ENCODE results near the gene IFRD2.
A peak's percentile ranks its signal among the peaks of the same experiment; 100 is the strongest.
"Not testable (repeated sequence)": the region's sequence is repeated elsewhere in the genome, so short reads cannot be mapped to it uniquely, and the experiment has no call there.

IFRD2 gene

GRCh38 chr3:50324351-50325112, 32.3 kb upstream of the IFRD2 start:
- peak; percentile 80 for DNase-seq (ENCODE audit: low spot score)

DNA sequence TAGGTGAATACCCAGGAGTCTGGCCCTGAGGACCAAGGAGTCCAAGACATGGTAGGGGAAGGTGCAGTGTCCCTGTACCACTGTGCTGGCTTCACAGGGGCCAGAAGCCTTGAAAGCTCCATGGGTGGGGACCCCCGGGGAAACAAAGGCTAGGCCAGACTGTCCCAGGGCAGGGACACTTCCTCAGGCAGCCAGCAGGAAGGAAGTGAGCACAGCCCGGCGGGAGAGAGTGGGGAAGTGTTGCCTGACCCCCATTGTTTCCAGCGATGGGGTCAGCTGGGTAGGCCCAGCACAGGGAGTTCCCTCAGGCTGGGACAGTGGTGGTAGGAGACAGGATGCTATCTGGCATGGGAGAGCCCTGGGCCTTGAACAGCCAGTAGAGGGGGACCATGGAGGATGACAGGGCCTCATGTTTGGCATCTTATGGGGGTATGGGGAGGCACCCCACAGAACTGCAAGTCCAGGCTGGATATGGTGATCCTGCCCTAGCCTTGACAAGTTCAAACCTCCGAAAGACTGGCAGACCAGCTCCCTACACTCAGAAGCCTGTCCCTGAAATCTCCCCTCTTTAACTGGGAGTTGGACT, 31.5 kb upstream of the IFRD2 start:
- DNase-seq (ENCODE audit: low spot score) = no peak

DNA sequence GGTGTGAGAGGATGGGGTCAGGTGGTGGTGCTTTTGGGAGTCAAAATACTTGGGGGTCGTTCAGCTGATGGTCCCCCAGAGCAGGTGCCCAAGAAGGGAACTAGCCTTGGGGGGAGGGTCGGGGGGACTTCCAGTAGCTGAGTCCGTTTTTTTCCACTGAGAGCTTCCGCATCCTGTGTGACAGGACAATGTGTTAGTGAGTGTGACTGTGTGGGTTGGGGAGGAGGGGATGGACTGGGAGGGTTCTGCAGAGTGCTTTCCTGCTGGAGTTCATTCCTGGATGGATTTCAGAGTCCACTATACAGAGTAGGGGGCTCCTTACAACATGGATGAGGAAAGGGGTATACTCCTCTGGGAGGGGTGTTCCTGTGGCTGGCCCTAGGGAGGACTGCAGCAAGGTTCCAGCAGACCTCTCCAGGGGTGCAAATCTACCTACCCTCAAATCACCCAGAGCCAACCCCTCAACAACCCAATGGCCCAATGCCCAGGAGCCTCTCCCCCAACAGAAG, 30.9 kb upstream of the IFRD2 start:
- no peak for DNase-seq (ENCODE audit: low spot score)

- DNase-seq (ENCODE audit: low spot score) = no peak
These were observed 30.3 kb upstream of the IFRD2 start, which contains the start of gene HYAL2 for GRCh38 chr3:50322386-50323091. Gene HYAL2 (minus strand): TSS chr3:50322745. CDS start chr3:50320489, 2,256 bp downstream.

GRCh38 chr3:50322115-50322385, 29.8 kb upstream of the IFRD2 start:
- DNase-seq (ENCODE audit: low spot score) = no peak

DNA sequence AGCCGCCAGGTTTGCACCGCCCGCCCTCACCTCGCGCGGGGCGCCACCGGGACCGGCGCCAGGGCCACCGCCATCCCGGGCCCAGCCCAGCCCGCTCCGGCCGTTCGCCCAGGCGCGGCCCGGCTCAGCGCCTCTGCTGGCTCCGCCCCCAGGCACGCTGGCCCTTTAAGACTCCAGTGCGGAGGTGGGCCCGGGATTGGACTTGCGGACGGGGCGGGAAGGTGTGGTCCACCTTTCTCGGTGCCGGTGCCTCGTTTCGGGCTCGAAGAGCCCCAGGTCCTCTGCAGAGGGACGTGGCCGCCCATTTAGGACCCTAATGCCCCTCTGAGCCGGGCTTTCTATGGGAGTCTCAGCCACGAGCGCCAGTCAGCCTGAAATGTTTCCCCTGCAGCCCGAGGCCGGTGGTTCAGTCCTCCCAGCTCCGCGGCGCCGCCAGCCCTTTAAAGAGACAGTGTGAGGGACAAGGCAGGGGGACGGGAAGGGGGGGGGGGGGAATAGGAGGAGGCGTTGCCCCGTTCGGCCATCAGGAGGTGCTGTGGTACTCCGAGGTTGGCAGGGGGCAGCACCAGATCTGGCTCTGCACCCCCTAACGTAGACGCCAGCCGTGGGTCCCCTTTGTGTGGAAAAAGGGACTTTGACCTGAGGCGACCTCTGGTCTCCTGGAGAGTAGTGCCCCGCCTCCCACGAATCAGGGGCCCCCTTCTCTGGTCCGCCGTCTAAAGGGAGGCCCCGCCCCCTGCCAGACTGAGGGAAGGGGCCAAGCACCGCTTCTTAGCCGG, 29.3 kb upstream of the IFRD2 start:
- DNase-seq (ENCODE audit: low spot score) = peak; percentile 94

DNA sequence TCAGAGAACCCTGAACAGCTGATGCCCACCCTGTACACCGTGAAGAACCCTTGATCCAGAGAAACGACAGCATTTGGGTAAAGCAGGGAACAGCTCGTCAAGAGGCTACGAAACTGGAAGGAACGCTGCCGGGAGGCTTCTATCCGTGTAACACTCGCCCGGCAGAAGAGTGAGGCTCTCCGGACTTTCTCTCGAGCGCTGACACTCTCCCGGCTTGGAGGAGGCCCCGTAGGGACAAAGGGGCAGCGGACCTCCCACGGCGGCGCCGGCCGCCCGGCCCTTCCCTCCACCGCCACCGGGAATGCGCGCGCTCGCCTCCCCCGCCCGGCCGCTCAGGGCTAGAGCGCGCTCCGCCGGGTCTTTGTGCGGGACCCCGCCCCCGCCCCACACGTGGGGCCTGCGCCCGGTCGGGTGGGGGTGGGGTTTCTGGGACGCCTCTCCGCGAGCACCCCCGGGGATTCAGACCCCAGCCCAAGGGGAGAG, 28.7 kb upstream of the IFRD2 start:
- peak; percentile 93 for DNase-seq (ENCODE audit: low spot score)

DNA sequence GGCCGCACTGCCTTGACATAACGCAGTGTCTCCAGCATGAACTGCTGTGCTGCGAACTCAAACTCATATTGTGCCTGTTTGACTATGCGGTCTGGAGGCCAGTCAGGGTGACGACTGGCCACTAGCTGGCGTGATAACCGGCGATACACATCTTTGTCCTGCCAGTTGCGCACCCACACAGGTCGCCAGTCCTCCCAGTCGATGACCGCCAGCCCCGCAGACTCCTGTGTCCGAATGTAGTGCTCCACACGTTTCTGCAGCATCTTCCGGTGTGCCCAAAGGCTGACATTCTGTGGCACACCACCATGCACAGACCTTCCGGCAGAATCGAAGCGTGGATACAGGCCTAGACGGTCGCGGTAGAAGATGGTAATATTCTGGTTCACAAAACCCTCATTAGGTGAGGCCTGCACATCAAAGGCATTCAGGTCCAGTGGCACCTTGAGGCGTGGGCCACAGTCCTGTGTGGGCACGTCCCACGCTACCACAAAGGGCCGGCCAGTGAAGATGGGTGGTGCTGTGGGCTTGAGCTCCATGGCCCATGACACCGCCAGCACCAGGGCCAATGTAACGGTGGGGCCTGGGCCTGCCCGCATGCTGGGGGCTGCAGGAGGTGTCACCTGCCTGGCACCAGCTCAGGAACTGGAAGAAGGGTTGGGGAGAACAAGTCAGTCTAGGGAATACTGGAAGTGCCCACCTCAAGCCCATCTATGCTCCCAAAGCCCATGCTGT, 27.8 kb upstream of the IFRD2 start:
- no peak for DNase-seq (ENCODE audit: low spot score)

DNA sequence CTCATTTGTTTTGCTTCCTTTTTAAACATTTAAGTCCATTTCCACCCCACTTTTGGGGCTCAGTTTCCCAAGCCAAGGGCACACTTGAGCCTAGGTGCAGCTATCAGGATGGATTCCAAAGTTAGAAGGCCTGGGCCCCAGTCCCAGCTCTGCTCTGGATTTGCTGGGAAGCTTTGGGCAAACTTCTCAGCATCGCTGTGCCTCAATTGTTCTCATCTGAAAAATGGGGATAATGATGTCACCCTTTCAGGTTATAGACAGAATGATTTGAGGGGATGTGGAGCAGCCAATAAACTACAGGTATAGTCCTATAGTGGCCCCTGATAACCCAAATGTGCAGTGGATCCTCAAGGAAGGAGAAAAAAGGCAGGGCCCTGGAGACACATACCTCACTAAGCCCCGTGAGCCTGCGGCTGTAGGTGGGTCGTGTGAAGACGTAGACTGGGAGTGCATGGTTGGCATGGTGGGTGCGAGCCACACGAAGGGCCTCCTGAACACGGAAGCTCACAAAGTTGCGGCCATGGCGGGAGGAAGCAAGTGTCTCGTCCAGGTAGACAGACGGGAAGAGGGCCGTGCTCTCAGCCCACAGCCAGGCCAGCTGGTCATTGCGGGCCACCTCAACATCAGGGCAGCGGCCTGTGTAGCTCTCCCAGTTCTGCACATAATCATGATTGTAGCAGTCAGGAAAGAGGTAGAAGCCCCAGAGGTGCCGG, 27.1 kb upstream of the IFRD2 start:
- no peak for DNase-seq (ENCODE audit: low spot score)

DNA sequence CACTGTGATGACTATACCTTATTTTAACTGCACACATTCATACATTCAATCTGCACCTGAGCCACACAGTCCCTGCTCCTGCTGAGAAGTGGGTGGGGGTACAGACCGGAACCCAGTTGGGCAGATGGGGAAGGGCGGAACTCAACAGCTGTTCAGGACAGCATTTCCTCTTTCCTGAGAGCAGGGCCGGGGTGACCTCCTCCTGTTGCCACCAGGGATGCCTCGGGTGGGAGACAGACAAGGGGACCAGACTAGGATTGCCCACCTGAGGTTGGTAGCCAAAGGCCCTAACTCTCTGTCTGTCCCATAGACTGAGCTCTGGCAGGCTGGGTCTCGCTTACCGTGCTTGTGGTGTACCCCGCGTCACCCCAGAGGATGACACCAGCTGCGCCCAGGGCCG, 26.4 kb upstream of the IFRD2 start:
- no peak for DNase-seq (ENCODE audit: low spot score)

GRCh38 chr3:50318163-50318562, 25.9 kb upstream of the IFRD2 start:
- no peak for DNase-seq (ENCODE audit: low spot score)

- DNase-seq (ENCODE audit: low spot score) = no peak
These were observed 25.1 kb upstream of the IFRD2 start for GRCh38 chr3:50317300-50317699.

GRCh38 chr3:50316657-50317242, 24.5 kb upstream of the IFRD2 start:
- DNase-seq (ENCODE audit: low spot score) = no peak

- DNase-seq (ENCODE audit: low spot score) = no peak
These were observed 22.6 kb upstream of the IFRD2 start for GRCh38 chr3:50314816-50315215.

DNA sequence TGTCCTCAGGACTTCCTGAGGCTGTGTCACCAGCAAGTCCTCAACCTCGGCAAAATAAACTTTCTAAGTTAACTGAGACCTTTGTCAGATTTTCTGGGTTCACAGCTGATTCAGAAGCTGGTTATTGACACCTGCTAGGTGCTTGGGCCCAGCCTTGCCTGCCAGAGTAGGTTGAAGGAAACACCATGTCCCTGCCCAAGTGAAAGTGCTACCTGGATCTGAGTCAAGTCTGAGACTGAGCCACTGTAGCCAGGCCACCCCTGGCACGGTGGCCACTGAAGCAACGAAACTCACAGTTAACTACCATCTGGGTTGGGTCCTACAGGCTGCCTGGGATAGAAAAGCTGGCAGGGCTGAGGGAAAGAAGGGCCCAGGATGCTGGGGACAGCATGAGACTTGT, 22.1 kb upstream of the IFRD2 start:
- no peak for DNase-seq (ENCODE audit: low spot score)

- DNase-seq (ENCODE audit: low spot score) = not testable (repeated sequence)
These were observed 19.8 kb upstream of the IFRD2 start for GRCh38 chr3:50312041-50312440.

GRCh38 chr3:50304601-50305000, 12.4 kb upstream of the IFRD2 start:
- DNase-seq (ENCODE audit: low spot score) = no peak

DNA sequence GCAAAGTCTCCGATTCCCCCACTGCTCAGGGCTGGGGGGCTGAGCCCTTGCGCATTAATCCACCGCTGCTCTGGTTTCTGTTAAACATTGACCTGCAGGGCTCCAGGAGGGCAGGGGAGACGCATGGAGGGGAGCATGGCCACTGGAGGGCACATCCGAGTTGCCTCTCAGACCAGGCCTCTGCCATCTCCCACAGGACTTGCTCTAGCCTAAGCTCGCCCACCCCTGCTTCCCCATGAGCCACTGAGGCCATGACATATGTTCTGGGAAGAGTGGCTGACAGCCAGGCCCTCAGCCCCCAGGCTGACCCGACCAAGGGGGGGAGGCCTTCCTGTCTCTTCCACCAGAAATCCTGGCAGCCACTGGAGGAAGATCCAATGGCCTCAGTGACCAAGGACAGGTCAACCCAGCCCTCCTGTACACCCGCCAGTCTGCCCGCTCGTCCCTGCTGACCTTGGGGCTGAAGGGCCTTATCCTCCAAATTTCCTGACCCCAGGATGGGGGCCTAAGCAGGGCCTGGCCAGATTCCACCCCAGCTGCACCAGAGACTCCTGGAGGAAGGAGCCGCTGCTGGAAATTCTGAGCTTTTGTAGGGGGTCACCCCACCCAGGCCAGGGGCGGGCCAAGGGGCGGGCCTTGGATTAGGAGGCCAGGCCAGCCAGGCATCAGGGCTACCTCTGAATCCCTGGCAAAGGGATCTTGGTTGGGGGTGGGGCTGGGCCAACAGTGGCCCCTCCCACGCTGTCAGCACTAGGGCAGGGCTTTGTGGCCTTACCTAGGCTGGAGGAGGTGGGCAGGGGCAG, 11.0 kb upstream of the IFRD2 start, which contains the start of gene HYAL1:
Gene HYAL1, minus strand, starts transcription at position 562 of the 803 bp plus-strand sequence. CDS start 618 bp downstream, outside the sequence.
- no peak for DNase-seq (ENCODE audit: low spot score)

Data from D341Med (cell line).